ENCODE data around the gene VARS1. TPM values are rescaled to one million over a fixed set of nuclear protein-coding genes. Genes with fewer than 3 reads are reported as not detected.
"Not testable (repeated sequence)": the region's sequence is repeated elsewhere in the genome, so short reads cannot be mapped to it uniquely, and the experiment has no call there.

The VARS1 gene
- total RNA-seq, 2 experiments from 2014 or later, result 85.0 to 100 TPM

DNA sequence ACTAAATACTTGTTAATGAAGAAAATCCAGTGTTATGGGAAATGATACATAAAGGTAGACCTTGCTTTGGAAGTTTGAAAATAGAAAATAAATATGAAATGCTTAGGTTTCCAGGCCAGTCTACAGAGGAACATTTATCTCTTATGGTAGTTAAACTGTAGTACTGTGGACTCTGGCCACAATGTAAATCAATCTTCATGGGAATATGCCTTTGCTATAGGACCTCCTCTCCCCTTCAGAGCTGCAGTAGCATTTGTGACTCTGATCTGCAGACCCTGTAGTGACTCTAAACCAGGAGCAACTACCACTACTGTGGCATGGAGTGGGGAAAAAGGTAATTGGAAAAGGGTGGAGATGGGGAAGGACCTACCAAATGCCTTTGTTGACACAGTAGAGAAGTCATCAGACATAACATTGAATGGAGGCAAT lies 24.3 kb upstream of the VARS1 start:
- H3K36me3 Mint-ChIP-seq (ENCODE audit: low read depth), result peaks cover 10% of the 10 kb centered on the region
- no peaks in the 10 kb centered on the region for H3K27me3 Mint-ChIP-seq
- no peaks in the 10 kb centered on the region for H3K9me3 Mint-ChIP-seq
- peaks cover 52% of the 10 kb centered on the region for H3K4me1 Mint-ChIP-seq
- peak overlapping the region; percentile 38 for H3K4me3 Mint-ChIP-seq
- DNase-seq, result no peak
- POLR2A ChIA-PET, result interaction anchor here (0.8 kb wide), 1 partner anchor 14 kb away, joined by 3 read pairs; no protein-coding TSS in a partner anchor
- CTCF ChIA-PET, result interaction anchor here (0.6 to 1.5 kb wide), 7 partner anchors 11 to 311 kb away, joined by 3 to 6 read pairs (median 3); partner anchors contain the start of gene FKBPL
- peak overlapping the region; percentile 72 for H3K27ac Mint-ChIP-seq

DNA sequence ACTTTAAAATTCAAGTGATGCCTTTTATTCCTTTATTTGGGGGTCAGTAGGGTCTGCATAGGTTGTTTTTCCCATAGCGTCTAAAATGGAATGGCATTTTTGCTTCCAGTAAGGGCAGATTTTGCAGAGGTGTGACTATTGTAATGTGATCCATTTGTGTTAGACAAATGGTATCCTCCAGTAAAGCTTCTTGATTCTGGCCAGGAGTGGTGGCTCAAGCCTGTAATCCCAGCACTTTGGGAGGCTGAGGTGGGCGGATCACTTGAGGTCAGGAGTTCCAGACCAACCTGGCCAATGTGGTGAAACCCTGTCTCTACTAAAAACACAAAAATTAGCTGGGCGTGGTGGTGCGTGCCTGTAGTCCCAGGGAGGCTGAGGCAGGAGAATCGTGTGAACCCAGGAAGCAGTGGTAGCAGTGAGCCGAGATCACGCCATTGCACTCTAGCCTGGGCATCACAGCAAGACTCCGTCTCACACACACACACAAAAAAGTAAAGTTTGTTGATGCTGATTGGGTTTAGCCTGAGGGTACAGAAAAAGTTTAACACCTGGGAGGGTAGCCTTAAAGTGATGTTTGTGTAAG lies 22.5 kb upstream of the VARS1 start:
- H3K4me1 Mint-ChIP-seq, result peaks cover 53% of the 10 kb centered on the region
- peaks cover 12% of the 10 kb centered on the region for H3K36me3 Mint-ChIP-seq (ENCODE audit: low read depth)
- H3K4me3 Mint-ChIP-seq, result peak overlapping the region; percentile 91
- DNase-seq, H3K27me3 Mint-ChIP-seq, H3K9me3 Mint-ChIP-seq, POLR2A ChIA-PET: not testable (repeated sequence)
- CTCF ChIA-PET, result interaction anchor here (1.0 kb wide), 1 partner anchor 22 kb away, joined by 5 read pairs; the partner anchor contains the start of gene VARS1
- H3K27ac Mint-ChIP-seq, result peak overlapping the region; percentile 94

DNA sequence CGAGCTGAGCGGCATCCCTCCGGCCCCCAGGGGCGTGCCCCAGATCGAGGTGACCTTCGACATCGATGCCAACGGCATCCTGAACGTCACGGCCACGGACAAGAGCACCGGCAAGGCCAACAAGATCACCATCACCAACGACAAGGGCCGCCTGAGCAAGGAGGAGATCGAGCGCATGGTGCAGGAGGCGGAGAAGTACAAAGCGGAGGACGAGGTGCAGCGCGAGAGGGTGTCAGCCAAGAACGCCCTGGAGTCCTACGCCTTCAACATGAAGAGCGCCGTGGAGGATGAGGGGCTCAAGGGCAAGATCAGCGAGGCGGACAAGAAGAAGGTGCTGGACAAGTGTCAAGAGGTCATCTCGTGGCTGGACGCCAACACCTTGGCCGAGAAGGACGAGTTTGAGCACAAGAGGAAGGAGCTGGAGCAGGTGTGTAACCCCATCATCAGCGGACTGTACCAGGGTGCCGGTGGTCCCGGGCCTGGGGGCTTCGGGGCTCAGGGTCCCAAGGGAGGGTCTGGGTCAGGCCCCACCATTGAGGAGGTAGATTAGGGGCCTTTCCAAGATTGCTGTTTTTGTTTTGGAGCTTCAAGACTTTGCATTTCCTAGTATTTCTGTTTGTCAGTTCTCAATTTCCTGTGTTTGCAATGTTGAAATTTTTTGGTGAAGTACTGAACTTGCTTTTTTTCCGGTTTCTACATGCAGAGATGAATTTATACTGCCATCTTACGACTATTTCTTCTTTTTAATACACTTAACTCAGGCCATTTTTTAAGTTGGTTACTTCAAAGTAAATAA lies 21.8 kb upstream of the VARS1 start:
- H3K4me1 Mint-ChIP-seq, result peaks cover 53% of the 10 kb centered on the region
- peak overlapping the region; percentile 94 for H3K27ac Mint-ChIP-seq
- DNase-seq, POLR2A ChIA-PET, H3K27me3 Mint-ChIP-seq, H3K9me3 Mint-ChIP-seq: not testable (repeated sequence)
- H3K36me3 Mint-ChIP-seq (ENCODE audit: low read depth), result peaks cover 12% of the 10 kb centered on the region
- CTCF ChIA-PET, result interaction anchor here (1.0 kb wide), 1 partner anchor 22 kb away, joined by 5 read pairs; the partner anchor contains the start of gene VARS1
- H3K4me3 Mint-ChIP-seq, result peak overlapping the region; percentile 91

DNA sequence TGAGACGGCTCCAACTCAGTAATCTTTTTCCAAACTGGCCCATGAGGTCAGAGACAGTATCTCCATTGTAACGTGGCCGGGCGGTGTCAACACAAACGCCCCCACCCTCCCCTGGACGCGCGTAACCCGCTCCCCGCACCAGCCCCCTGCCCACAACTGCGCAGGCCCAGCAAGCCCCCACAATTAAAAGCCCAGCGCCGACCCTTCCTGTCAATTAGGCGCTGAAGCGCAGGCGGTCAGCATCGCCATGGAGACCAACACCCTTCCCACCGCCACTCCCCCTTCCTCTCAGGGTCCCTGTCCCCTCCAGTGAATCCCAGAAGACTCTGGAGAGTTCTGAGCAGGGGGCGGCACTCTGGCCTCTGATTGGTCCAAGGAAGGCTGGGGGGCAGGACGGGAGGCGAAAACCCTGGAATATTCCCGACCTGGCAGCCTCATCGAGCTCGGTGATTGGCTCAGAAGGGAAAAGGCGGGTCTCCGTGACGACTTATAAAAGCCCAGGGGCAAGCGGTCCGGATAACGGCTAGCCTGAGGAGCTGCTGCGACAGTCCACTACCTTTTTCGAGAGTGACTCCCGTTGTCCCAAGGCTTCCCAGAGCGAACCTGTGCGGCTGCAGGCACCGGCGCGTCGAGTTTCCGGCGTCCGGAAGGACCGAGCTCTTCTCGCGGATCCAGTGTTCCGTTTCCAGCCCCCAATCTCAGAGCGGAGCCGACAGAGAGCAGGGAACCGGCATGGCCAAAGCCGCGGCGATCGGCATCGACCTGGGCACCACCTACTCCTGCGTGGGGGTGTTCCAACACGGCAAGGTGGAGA lies 19.7 kb upstream of the VARS1 start, which contains the start of the genes HSPA1A and HSPA1L:
HSPA1A (plus strand) TSS at position 519 of the 814 bp plus-strand sequence; CDS start at position 733, 214 bp downstream.
HSPA1L (minus strand) TSS at position 259 of the 814 bp plus-strand sequence. CDS start 3,311 bp downstream, outside the sequence.
- CTCF ChIA-PET, result interaction anchor here (0.6 to 1.9 kb wide), 7 partner anchors 9 to 85 kb away, joined by 3 to 9 read pairs (median 3); partner anchors contain the start of gene LSM2
- H3K4me3 Mint-ChIP-seq, result peak within 1 kb of the TSS; percentile 93
- peaks cover 22% of the 10 kb centered on the region for H3K36me3 Mint-ChIP-seq (ENCODE audit: low read depth)
- no peaks in the 10 kb centered on the region for H3K27me3 Mint-ChIP-seq
- peak within 1 kb of the TSS; percentile 92 for H3K27ac Mint-ChIP-seq
- POLR2A ChIA-PET, result interaction anchor here (0.5 to 1.2 kb wide), 4 partner anchors 8 to 103 kb away, joined by 3 to 5 read pairs (median 4); partner anchors contain the start of genes LSM2 and VARS1
- H3K4me1 Mint-ChIP-seq, result peaks cover 50% of the 10 kb centered on the region
- peak; percentile 71 for DNase-seq
- H3K9me3 Mint-ChIP-seq, result no peaks in the 10 kb centered on the region

DNA sequence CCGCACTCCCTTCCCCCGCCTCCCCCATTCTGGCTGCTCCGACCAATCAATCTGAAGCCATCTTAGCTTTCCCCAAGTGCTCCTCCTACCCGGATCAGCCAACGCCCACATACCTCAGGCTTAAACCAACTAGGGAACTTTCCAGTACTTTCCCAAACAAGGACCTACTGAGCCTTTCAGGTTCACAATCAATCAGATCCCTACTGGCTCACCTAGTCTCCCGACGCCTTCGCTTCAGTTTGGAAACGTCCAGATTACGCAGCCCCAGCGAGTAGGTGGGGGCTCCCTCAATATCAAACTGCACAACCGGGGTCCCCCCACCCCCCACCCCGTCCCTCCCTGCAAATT lies 19.1 kb upstream of the VARS1 start:
- CTCF ChIA-PET, result interaction anchor here (1.1 to 1.9 kb wide), 5 partner anchors 8 to 76 kb away, joined by 3 to 9 read pairs (median 4); partner anchors contain the start of gene LSM2
- DNase-seq, result peak; percentile 82
- no peaks in the 10 kb centered on the region for H3K9me3 Mint-ChIP-seq

DNA sequence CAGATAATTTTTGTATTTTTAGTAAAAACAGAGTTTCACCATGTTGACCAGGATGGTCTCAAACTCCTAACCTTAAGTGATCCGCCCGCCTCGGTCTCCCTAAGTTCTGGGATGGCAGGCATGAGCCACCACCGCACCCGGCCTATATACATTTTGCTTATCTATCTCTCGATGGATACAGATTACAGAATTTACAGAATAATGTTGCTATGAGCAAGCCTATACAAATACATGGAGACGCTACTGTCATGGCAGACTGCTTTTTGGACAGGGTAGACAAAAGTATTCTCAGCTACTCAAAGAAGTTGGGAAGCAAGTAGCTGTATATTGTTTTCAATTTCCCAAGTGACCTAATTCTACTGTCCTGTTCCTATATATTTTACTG lies 17.9 kb upstream of the VARS1 start:
- Mint-ChIP-seq H3K9me3 (no peaks in the 10 kb centered on the region), H3K4me3 (peak overlapping the region; percentile 93), H3K4me1 (peaks cover 40% of the 10 kb centered on the region), H3K27me3 (no peaks in the 10 kb centered on the region), H3K27ac (peak overlapping the region; percentile 85), H3K36me3 (ENCODE audit: low read depth) (peaks cover 24% of the 10 kb centered on the region)
- ChIA-PET POLR2A (no interaction called here), CTCF (interaction anchor here (1.1 to 1.5 kb wide), 4 partner anchors 8 to 14 kb away, joined by 3 to 6 read pairs (median 4); no protein-coding TSS in a partner anchor)
- no peak for DNase-seq

More for the DNA sequence above, 19.1 kb upstream of the VARS1 start:
- H3K4me1 Mint-ChIP-seq, result peaks cover 46% of the 10 kb centered on the region
- peak overlapping the region; percentile 93 for H3K4me3 Mint-ChIP-seq
- H3K27ac Mint-ChIP-seq, result peak overlapping the region; percentile 92
- H3K27me3 Mint-ChIP-seq, result no peaks in the 10 kb centered on the region
- H3K36me3 Mint-ChIP-seq (ENCODE audit: low read depth), result peaks cover 24% of the 10 kb centered on the region
- POLR2A ChIA-PET, result interaction anchor here (0.5 to 1.2 kb wide), 4 partner anchors 8 to 104 kb away, joined by 3 to 5 read pairs (median 4); partner anchors contain the start of genes LSM2 and VARS1

DNA sequence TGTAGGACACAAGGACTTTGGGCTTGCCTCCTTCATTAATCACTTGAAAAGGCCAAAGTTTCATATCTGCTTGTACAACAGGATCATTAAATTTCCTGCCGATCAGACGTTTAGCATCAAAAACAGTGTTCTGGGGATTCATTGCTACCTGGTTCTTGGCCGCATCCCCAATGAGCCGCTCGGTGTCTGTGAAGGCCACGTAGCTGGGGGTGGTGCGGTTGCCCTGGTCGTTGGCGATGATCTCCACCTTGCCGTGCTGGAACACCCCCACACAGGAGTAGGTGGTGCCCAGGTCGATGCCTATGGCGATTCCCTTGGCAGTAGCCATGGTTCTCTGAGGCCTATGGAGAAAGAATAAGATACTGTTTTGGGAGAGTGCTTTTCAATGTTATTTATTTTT lies 16.1 kb upstream of the VARS1 start:
- H3K27ac Mint-ChIP-seq, result peak overlapping the region; percentile 85
- CTCF ChIA-PET, result interaction anchor here (0.6 to 1.0 kb wide), 5 partner anchors 8 to 197 kb away, joined by 3 to 4 read pairs (median 3); partner anchors contain the start of gene AIF1
- DNase-seq, result no peak
- peaks cover 33% of the 10 kb centered on the region for H3K4me1 Mint-ChIP-seq
- POLR2A ChIA-PET, result no interaction called here
- H3K27me3 Mint-ChIP-seq, result no peaks in the 10 kb centered on the region
- no peak overlapping the region for H3K4me3 Mint-ChIP-seq
- peaks cover 24% of the 10 kb centered on the region for H3K36me3 Mint-ChIP-seq (ENCODE audit: low read depth)
- no peaks in the 10 kb centered on the region for H3K9me3 Mint-ChIP-seq

DNA sequence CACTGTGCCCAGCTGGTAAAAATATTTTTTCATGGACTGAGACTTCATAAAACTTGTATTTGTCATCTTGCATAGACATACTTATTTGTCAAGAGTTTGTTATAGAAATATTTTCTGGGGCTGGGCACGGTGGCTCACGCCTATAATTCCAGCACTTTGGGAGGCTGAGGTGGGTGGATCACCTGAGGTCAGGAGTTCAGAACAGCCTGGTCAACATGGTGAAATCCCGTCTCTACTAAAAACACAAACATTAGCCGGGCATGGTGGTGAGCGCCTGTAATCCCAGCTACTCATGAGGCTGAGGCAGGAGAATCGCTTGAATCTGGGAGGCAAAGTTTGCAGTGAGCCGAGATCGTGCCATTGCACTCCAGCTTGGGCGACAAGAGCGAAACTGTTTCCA lies 13.0 kb upstream of the VARS1 start:
- H3K36me3 Mint-ChIP-seq (ENCODE audit: low read depth), result peaks cover 24% of the 10 kb centered on the region
- DNase-seq, H3K27me3 Mint-ChIP-seq, H3K4me3 Mint-ChIP-seq, H3K9me3 Mint-ChIP-seq, H3K27ac Mint-ChIP-seq, POLR2A ChIA-PET: not testable (repeated sequence)
- H3K4me1 Mint-ChIP-seq, result peaks cover 44% of the 10 kb centered on the region
- CTCF ChIA-PET, result interaction anchor here (0.7 to 4.1 kb wide), 3 partner anchors 12 to 80 kb away, joined by 4 to 29 read pairs (median 5); partner anchors contain the start of gene VARS1

DNA sequence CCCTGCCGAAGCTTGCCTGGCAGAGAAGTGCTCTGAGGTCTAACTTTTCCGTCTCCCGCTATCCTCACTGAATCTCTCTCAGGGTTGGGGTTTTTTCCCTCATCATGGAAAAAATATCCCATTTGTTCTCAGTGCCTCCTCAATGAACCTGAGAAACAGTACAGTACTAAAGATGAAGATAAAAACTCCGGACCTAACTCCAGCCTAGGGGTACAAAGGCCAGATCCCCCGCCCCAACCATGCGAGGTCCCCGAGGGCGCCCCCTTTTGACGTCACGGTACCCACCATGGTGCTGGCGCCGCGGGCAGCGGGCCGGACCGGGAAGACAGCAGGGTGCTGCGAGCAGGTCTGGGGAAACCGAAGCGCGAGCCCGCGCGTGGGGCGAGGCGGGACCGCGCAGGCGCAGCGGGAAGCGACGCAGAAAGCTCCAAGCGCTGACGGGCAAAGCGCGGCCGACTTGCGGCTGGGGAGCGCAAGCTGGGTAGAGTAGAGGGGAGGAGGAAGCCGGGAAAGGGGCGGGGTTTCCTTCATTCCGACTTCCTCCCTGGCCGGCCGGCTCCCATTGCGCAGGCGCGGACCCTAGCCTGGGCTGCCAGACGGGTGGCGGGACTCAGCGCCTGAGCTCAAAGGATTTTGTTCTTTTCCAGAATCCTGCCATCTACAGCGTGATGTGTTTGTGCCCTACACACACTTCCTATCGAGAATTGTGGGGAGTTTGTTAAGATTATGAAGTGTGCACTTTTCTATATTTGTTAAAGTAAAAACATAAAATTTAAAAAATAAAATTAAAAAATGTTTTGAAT lies 11.1 kb upstream of the VARS1 start, which contains the start of gene LSM2:
LSM2 (minus strand) TSS at position 497 of the 803 bp plus-strand sequence; CDS start at position 288, 209 bp downstream.
- Mint-ChIP-seq H3K36me3 (ENCODE audit: low read depth) (peaks cover 33% of the 10 kb centered on the region), H3K27ac (peak within 1 kb of the TSS; percentile 91), H3K9me3 (no peaks in the 10 kb centered on the region), H3K4me3 (peak within 1 kb of the TSS; percentile 94), H3K4me1 (peaks cover 33% of the 10 kb centered on the region), H3K27me3 (no peaks in the 10 kb centered on the region)
- POLR2A ChIA-PET, result interaction anchor here (0.6 to 1.2 kb wide), 7 partner anchors 9 to 70 kb away, joined by 3 to 13 read pairs (median 4); partner anchors contain the start of genes CLIC1, HSPA1A, HSPA1L and MSH5
- peak; percentile 97 for DNase-seq
- CTCF ChIA-PET, result interaction anchor here (0.5 to 4.1 kb wide), 14 partner anchors 8 to 325 kb away, joined by 3 to 29 read pairs (median 4); partner anchors contain the start of genes HSPA1A, HSPA1L and VARS1

DNA sequence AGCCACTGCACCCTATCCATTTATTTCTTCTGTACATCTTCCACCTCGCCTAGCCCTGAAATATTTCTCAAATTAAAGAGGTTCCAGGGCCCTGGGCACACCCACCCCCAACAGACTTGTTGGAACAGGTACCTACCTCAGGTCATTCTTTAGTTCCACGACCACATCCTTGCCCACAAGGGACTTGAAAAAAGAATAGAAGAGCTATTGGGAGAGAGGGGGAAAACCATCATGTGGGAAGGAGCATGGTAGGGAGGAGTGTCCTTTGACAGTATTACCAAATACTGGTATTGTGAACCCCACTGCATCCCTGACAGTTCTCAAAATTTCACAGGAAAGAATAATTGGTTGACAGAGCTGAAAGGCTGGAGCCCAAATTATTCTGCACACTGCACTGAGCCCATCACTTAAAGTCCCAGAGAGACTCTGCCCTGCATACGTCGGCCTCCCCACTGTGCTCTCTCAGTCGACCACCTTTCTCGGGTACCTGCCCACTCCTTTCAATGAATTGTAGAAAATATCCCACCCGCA lies 10.5 kb upstream of the VARS1 start:
- peaks cover 36% of the 10 kb centered on the region for H3K4me1 Mint-ChIP-seq
- peaks cover 31% of the 10 kb centered on the region for H3K36me3 Mint-ChIP-seq (ENCODE audit: low read depth)
- H3K9me3 Mint-ChIP-seq, result no peaks in the 10 kb centered on the region
- POLR2A ChIA-PET, result interaction anchor here (0.6 kb wide), 1 partner anchor 14 kb away, joined by 3 read pairs; no protein-coding TSS in a partner anchor
- no peak for DNase-seq
- CTCF ChIA-PET, result interaction anchor here (0.5 to 4.1 kb wide), 11 partner anchors 8 to 324 kb away, joined by 3 to 29 read pairs (median 4); partner anchors contain the start of genes HSPA1A, HSPA1L and VARS1
- no peaks in the 10 kb centered on the region for H3K27me3 Mint-ChIP-seq
- peak overlapping the region; percentile 94 for H3K4me3 Mint-ChIP-seq
- peak overlapping the region; percentile 91 for H3K27ac Mint-ChIP-seq

All from activated CD4-positive, alpha-beta T cell treated with anti-CD3 and anti-CD28 coated beads, Interleukin-2, amount 10 ng/mL, durations not matched to agents 7 days and 5 days (primary cell).